ENCODE results near the gene MCF2L.
A peak's percentile ranks its signal among the peaks of the same experiment; 100 is the strongest.

Gene MCF2L

DNA sequence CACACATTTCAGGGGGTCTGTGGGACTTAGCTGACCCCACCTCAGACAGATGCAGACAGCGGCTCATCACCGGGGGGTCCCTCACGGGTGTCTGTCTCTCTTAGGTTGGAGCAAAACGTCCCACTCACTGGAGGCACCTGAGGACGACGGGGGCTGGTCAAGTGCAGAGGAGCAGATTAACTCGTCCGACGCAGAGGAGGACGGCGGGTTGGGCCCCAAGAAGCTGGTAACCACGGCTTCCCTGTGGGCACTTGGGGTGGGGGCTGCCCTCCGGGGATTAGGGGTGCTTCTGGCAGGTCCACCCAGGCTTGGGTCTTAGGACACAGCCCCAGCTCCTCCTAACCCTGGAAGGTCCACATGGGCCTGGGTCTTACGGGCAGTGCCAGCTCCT lies 125.4 kb downstream of the MCF2L start:
- CTCF ChIA-PET, result no interaction called here
- H3K4me3 ChIP-seq (ENCODE audit: low read depth, low read length), result no peak overlapping the region
- POLR2A ChIA-PET, result no interaction called here
- TF ChIP-seq, protein P1, sequence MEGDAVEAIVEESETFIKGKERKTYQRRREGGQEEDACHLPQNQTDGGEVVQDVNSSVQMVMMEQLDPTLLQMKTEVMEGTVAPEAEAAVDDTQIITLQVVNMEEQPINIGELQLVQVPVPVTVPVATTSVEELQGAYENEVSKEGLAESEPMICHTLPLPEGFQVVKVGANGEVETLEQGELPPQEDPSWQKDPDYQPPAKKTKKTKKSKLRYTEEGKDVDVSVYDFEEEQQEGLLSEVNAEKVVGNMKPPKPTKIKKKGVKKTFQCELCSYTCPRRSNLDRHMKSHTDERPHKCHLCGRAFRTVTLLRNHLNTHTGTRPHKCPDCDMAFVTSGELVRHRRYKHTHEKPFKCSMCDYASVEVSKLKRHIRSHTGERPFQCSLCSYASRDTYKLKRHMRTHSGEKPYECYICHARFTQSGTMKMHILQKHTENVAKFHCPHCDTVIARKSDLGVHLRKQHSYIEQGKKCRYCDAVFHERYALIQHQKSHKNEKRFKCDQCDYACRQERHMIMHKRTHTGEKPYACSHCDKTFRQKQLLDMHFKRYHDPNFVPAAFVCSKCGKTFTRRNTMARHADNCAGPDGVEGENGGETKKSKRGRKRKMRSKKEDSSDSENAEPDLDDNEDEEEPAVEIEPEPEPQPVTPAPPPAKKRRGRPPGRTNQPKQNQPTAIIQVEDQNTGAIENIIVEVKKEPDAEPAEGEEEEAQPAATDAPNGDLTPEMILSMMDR (IDR thresholded peaks at IDR 0.05; ENCODE audit: insufficient read depth, low read length, missing control alignments), result no peak
- no peak for DNase-seq (ENCODE audit: low read depth, low spot score)

DNA sequence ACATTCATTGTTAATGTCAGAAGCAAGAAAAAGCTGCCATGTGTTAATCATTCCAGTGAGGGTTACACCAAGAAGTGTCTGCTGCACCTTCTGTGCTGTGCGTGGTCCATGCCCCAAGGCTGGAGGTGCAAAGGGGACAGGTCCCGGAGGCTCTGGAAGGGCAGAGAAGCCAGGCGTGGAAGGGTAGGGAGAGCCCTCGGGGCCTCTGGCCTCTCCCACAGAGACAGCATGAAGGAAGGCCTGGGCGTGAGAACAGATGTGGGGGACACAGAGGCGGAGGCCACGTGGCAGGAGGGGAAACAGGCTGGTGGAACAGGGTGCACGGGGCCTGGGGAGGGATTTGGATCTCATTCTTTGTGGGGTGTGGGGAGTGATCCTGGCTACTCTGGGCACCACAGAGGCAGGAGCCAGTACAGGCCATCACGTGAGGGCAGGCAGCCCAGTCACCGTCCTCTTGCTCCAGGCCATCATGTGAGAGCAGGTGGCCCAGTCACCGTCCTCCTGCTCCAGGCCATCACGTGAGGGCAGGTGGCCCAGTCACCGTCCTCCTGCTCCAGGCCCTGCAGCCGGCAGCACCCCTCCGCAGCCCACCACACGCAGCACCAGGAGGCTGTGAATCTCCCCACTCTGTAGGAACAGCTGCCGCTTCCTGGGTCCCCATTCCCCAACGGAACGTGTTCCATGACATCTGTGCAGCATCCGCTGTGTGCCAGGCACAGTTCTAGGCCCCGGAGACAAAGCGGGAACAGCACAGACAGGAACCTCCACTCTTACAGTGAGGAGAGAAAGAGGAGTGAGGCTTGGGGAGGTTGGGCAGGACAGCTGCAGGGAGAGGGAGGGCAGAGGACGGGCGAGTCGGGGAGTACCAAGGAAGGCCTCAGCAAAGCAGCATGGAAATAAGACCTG lies 126.4 kb downstream of the MCF2L start:
- ChIA-PET POLR2A (no interaction called here), CTCF (interaction anchor here (0.8 kb wide), 1 partner anchor 35 kb away, joined by 4 read pairs; no protein-coding TSS in a partner anchor)
- TF ChIP-seq, protein P1 (IDR thresholded peaks at IDR 0.05; ENCODE audit: insufficient read depth, low read length, missing control alignments), result no peak
- no peak overlapping the region for H3K4me3 ChIP-seq (ENCODE audit: low read depth, low read length)
- no peak for DNase-seq (ENCODE audit: low read depth, low spot score)

DNA sequence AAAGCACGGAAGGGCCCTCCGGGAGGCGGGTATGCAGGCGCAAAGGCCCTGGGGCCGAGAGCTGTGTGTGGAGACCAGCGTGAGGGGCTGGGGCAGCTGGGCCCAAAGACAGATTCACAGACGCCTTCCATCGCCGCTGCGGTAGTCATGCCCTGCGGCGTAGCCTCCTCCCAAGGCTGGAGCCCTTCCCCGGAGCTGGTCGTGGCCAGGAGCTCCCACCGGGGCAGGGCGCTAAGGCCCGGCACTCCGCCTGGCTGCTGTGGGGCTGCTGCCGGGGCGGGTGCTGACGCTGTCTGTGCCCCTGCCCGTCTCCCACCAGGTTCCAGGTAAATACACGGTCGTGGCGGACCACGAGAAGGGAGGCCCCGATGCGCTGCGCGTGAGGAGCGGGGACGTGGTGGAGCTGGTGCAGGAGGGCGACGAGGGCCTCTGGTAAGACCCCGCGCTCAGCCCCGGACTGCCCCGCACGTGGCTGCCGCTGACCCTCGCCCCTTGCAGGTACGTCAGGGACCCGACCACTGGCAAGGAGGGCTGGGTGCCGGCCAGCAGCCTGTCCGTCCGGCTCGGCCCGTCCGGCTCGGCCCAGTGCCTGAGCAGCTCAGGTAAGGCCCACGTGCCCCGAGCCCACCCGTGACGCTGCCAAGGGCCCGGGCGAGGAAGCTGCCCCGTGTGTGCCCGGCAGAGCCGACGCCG lies 127.2 kb downstream of the MCF2L start:
- DNase-seq (ENCODE audit: low read depth, low spot score), result no peak
- CTCF ChIA-PET, result interaction anchor here (0.8 kb wide), 1 partner anchor 36 kb away, joined by 4 read pairs; no protein-coding TSS in a partner anchor
- TF ChIP-seq, protein P1 (IDR thresholded peaks at IDR 0.05; ENCODE audit: insufficient read depth, low read length, missing control alignments), result no peak
- POLR2A ChIA-PET, result no interaction called here
- H3K4me3 ChIP-seq (ENCODE audit: low read depth, low read length), result no peak overlapping the region

DNA sequence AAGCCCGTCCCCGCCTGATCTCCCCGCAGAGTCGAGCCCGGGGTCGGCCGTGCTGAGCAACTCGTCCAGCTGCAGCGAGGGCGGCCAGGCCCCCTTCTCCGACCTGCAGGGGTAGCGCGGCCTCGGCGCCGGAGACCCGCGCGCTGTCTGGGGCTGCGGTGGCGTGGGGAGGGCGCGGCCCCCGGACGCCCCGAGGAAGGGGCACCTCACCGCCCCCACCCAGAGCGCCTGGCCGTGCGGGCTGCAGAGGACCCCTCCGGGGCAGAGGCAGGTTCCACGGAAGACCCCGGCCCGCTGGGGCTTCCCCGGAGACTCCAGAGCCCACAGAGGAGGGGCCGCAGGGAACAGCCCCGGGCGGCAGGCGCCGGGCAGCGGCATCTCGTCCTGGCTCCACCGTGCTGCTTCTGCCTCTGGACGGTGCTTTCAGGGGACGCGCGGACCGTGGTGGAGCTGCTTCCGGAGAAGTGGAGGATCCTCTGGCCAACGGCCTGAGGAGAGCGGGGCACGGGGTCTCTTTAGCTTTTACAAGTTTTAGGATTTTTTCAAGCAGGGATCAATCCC lies 127.8 kb downstream of the MCF2L start:
- POLR2A ChIA-PET, result no interaction called here
- CTCF ChIA-PET, result no interaction called here
- no peak for DNase-seq (ENCODE audit: low read depth, low spot score)
- TF ChIP-seq, protein P1 (IDR thresholded peaks at IDR 0.05; ENCODE audit: insufficient read depth, low read length, missing control alignments), result no peak
- no peak overlapping the region for H3K4me3 ChIP-seq (ENCODE audit: low read depth, low read length)

DNA sequence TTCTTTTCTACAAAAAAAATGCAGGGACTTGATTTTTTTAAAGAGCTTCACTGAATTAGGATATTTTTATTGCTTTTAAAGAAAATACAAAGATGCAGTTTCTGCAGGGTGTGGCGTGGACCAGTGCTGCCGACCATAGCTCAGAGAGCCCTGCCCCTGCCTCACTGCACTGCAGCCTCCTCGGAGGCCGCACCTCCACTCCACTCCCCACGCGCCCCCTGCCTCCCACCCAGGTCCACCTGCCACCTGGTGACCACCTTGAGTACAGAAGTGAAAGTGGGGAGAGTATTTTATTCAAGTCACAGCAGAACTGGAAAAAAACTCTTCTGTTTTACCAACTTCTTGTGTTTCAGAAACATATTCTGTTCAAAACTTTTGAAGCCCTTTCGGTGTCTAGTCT lies 128.6 kb downstream of the MCF2L start:
- ChIA-PET POLR2A (no interaction called here), CTCF (no interaction called here)
- TF ChIP-seq, protein P1 (IDR thresholded peaks at IDR 0.05; ENCODE audit: insufficient read depth, low read length, missing control alignments), result no peak
- no peak for DNase-seq (ENCODE audit: low read depth, low spot score)
- H3K4me3 ChIP-seq (ENCODE audit: low read depth, low read length), result peak overlapping the region; percentile 34

DNA sequence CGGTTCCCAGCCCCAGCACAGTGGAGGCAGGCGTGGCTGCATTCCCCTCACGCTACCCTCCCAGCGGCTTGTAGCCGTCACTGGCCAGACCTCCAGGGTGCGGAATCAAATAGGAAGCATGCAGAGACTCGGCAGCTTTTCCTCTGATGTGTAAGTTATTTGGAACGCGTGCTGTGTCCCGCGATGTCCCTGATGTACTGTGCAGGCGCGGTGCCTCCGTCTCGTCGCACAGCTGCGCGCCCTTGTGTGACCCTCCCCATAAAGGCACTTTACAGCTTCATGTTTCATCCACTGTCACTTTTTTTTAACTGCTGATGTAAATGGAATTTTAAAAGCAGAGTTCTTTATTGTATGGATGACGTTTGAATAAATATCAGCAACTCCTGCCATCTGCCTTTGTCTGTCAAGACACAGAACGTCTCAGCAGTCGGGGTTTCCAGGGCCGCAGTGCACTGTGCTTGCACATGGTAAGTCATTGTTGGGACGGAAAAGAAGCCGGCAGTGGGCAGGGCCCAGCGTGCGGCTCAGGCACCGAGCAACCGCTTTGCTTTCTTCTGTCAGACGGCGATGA lies 129.2 kb downstream of the MCF2L start:
- POLR2A ChIA-PET, result no interaction called here
- H3K4me3 ChIP-seq (ENCODE audit: low read depth, low read length), result peak overlapping the region; percentile 34
- TF ChIP-seq, protein P1 (IDR thresholded peaks at IDR 0.05; ENCODE audit: insufficient read depth, low read length, missing control alignments), result no peak
- peak; percentile 12 for DNase-seq (ENCODE audit: low read depth, low spot score)
- CTCF ChIA-PET, result no interaction called here
